Prostate gland (tissue), 2 donors: ENCODE data around the gene DYNC1I1. TPM values are rescaled to one million over a fixed set of nuclear protein-coding genes. Genes with fewer than 3 reads are reported as not detected.

Source experiments
- DNase-seq: peaks from one replicate; pipeline ENCODE4 v3.0.0-alpha.2; 2019; ENCODE audit warnings: low spot score
- H3K27ac ChIP-seq, 2 donors: fragments of 200-600 bp; sonication (generic); 2 replicates each; pipeline ENCODE4 v1.5.1; 2017 to 2019
- H3K27me3 ChIP-seq: fragments of 200-600 bp; sonication (generic); replicated peaks from 2 replicates; pipeline ENCODE4 v1.5.1; 2019; ENCODE audit not compliant: insufficient read depth
- H3K36me3 ChIP-seq, 2 donors: fragments of 200-600 bp; sonication (generic); 1 replicate in 1 of 2; 2 replicates in 1 of 2; pipeline versions ENCODE4 v1.5.1 to v1.8.1; 2017 to 2019
- H3K4me1 ChIP-seq: fragments of 200-600 bp; sonication (generic); replicated peaks from 2 replicates; pipeline ENCODE4 v1.5.1; 2019
- H3K4me3 ChIP-seq, 2 donors: fragments of 200-600 bp; sonication (generic); 2 replicates each; pipeline ENCODE4 v1.5.1; 2017 to 2019
- H3K9me3 ChIP-seq: fragments of 200-600 bp; sonication (generic); 2 replicates; pipeline ENCODE4 v1.5.1; 2017
- CTCF ChIP-seq, 4 experiments: fragments of 200-600 bp in 2 of 4; fragments of 450-650 bp in 2 of 4; sonication (generic) in 2 of 4; IDR thresholded peaks; 1 replicate in 3 of 4; 2 replicates in 1 of 4; pipeline ENCODE4 v1.5.1; 2016 to 2019; ENCODE audit warnings: antibody characterized with exemption in 4 of 4, mild to moderate bottlenecking in 2 of 4, moderate library complexity in 2 of 4
- POLR2A ChIP-seq: fragments of 450-650 bp; IDR thresholded peaks from one replicate; pipeline ENCODE4 v1.6.1; 2016; ENCODE audit warnings: antibody characterized with exemption, mild to moderate bottlenecking
- POLR2AphosphoS5 ChIP-seq: sonication (generic); formaldehyde crosslinking; IDR thresholded peaks from one replicate; pipeline ENCODE4 v1.6.1; 2017; ENCODE audit warnings: antibody characterized with exemption
- WGBS: methylation state at CpG from one replicate; pipeline ENCODE4 v1.1.5; 2018; 5-methylcytosine and 5-hydroxymethylcytosine counted together
- intact Hi-C: fragments of 100-400 bp; cut with DNase I; formaldehyde crosslinking; loops from one replicate; pipeline ENCODE4 v1.14.2; 2022
- total RNA-seq, 2 donors: library from RNA; depleted of rRNA; stranded (reverse); fragments of >200 nt; gene quantifications; one replicate each; pipeline ENCODE4 v1.1.0, GENCODE V29; 2016

Gene DYNC1I1
- total RNA-seq, 2 donors from 2014 or later, result 4.4 to 5.1 TPM

- no peaks in the 10 kb centered on the region for H3K36me3 ChIP-seq
- DNase-seq, result no peak
- H3K27me3 ChIP-seq, result no peaks in the 10 kb centered on the region
- intact Hi-C loops, result no loop called here
- no peaks in the 10 kb centered on the region for H3K9me3 ChIP-seq
- TF ChIP-seq CTCF (IDR thresholded peaks at IDR 0.05) (no peak), POLR2A (no peak), POLR2AphosphoS5 (no peak)
- no peaks in the 10 kb centered on the region for H3K4me1 ChIP-seq
- WGBS, result 81% methylated on average over 4 of the region's 4 CpGs
- H3K27ac ChIP-seq, result no peak overlapping the region
- no peak overlapping the region for H3K4me3 ChIP-seq
Measured at GRCh38 chr7:96021568-96021967, 249.2 kb downstream of the DYNC1I1 start.

GRCh38 chr7:96023387-96023786 lies 251.0 kb downstream of the DYNC1I1 start:
- no peaks in the 10 kb centered on the region for H3K36me3 ChIP-seq
- no peak overlapping the region for H3K27ac ChIP-seq
- TF ChIP-seq POLR2A (no peak), CTCF (IDR thresholded peaks at IDR 0.05) (no peak), POLR2AphosphoS5 (no peak)
- H3K4me1 ChIP-seq, result no peaks in the 10 kb centered on the region
- no peaks in the 10 kb centered on the region for H3K27me3 ChIP-seq
- no peak overlapping the region for H3K4me3 ChIP-seq
- DNase-seq, result no peak
- 76% methylated on average over 3 of the region's 3 CpGs for WGBS
- H3K9me3 ChIP-seq, result no peaks in the 10 kb centered on the region
- intact Hi-C loops, result no loop called here

- Histone ChIP-seq H3K4me1 (no peaks in the 10 kb centered on the region), H3K27me3 (no peaks in the 10 kb centered on the region), H3K9me3 (no peaks in the 10 kb centered on the region), H3K36me3 (no peaks in the 10 kb centered on the region), H3K27ac (no peak overlapping the region), H3K4me3 (no peak overlapping the region)
- WGBS, result 68% methylated on average over 2 of the region's 2 CpGs
- no peak for DNase-seq
- TF ChIP-seq POLR2A (no peak), POLR2AphosphoS5 (no peak), CTCF (IDR thresholded peaks at IDR 0.05) (no peak)
- intact Hi-C loops, result no loop called here
Measured at GRCh38 chr7:96026010-96026409, 253.7 kb downstream of the DYNC1I1 start.

GRCh38 chr7:96026611-96027010 lies 254.3 kb downstream of the DYNC1I1 start:
- Histone ChIP-seq H3K27ac (no peak overlapping the region), H3K36me3 (no peaks in the 10 kb centered on the region), H3K9me3 (no peaks in the 10 kb centered on the region), H3K4me1 (no peaks in the 10 kb centered on the region), H3K27me3 (no peaks in the 10 kb centered on the region), H3K4me3 (no peak overlapping the region)
- 91% methylated on average over 1 of the region's 1 CpG for WGBS
- TF ChIP-seq CTCF (IDR thresholded peaks at IDR 0.05), result no peak
- no peak for TF ChIP-seq POLR2A
- TF ChIP-seq POLR2AphosphoS5, result no peak
- no peak for DNase-seq
- intact Hi-C loops, result no loop called here

- no peaks in the 10 kb centered on the region for H3K9me3 ChIP-seq
- DNase-seq, result no peak
- H3K4me1 ChIP-seq, result no peaks in the 10 kb centered on the region
- 100% methylated on average over 1 of the region's 1 CpG for WGBS
- H3K4me3 ChIP-seq, result no peak overlapping the region
- TF ChIP-seq POLR2AphosphoS5, result no peak
- no peak for TF ChIP-seq POLR2A
- no peak for TF ChIP-seq CTCF (IDR thresholded peaks at IDR 0.05)
- H3K27ac ChIP-seq, result no peak overlapping the region
- intact Hi-C loops, result no loop called here
- H3K36me3 ChIP-seq, result no peaks in the 10 kb centered on the region
- H3K27me3 ChIP-seq, result no peaks in the 10 kb centered on the region
Measured at GRCh38 chr7:96028729-96029128, 256.4 kb downstream of the DYNC1I1 start.
